Smooth muscle cell (in vitro differentiated cells): ENCODE results near the gene TXNL4B. TPM values are rescaled to one million over a fixed set of nuclear protein-coding genes. Genes with fewer than 3 reads are reported as not detected.

Experiments used
- DNase-seq: peaks from one replicate; lab custom pipeline; 2025; ENCODE audit not compliant: unreplicated experiment; lab: John Stamatoyannopoulos, UW
- H2AFZ ChIP-seq: fragments of 200-600 bp; sonication (generic); 2 replicates; pipeline ENCODE4 v1.6.0; 2016; ENCODE audit warnings: antibody characterized with exemption, low read depth, mild to moderate bottlenecking
- H3F3A ChIP-seq: fragments of 200-600 bp; sonication (generic); 2 replicates; pipeline ENCODE4 v1.6.0; 2017; ENCODE audit warnings: antibody characterized with exemption, low read depth
- H3K27ac ChIP-seq: fragments of 200-600 bp; sonication (generic); 2 replicates; pipeline ENCODE4 v1.5.1; 2016; ENCODE audit warnings: low read depth, mild to moderate bottlenecking
- H3K27me3 ChIP-seq: fragments of 200-600 bp; sonication (generic); 2 replicates; pipeline ENCODE4 v1.6.1; 2016; ENCODE audit warnings: low read depth, mild to moderate bottlenecking
- H3K36me3 ChIP-seq: fragments of 200-600 bp; sonication (generic); 2 replicates; pipeline ENCODE4 v1.5.1; 2016; ENCODE audit warnings: low read depth
- H3K4me1 ChIP-seq: fragments of 200-600 bp; sonication (generic); 2 replicates; pipeline ENCODE4 v1.5.1; 2016; ENCODE audit warnings: low read depth
- H3K4me2 ChIP-seq: fragments of 200-600 bp; sonication (generic); 2 replicates; pipeline ENCODE4 v1.6.0; 2016; ENCODE audit warnings: mild to moderate bottlenecking
- H3K4me3 ChIP-seq: fragments of 200-600 bp; sonication (generic); 2 replicates; pipeline ENCODE4 v1.5.1; 2016; ENCODE audit warnings: mild to moderate bottlenecking
- H3K79me2 ChIP-seq: fragments of 200-600 bp; sonication (generic); 2 replicates; pipeline ENCODE4 v1.6.0; 2016; ENCODE audit warnings: low read depth, mild to moderate bottlenecking
- H3K9ac ChIP-seq: fragments of 200-600 bp; sonication (generic); 2 replicates; pipeline ENCODE4 v1.6.0; 2016; ENCODE audit warnings: low read depth
- H3K9me3 ChIP-seq: fragments of 200-600 bp; sonication (generic); replicated peaks from 2 replicates; pipeline ENCODE4 v1.5.1; 2016; ENCODE audit warnings: low read depth
- H4K20me1 ChIP-seq: fragments of 200-600 bp; sonication (generic); 2 replicates; pipeline ENCODE4 v1.6.0; 2016; ENCODE audit warnings: low read depth
- CTCF ChIP-seq: fragments of 200-600 bp; sonication (generic); IDR thresholded peaks from 2 replicates; pipeline ENCODE4 v1.5.1; 2017; ENCODE audit warnings: borderline replicate concordance, mild to moderate bottlenecking, antibody characterized with exemption; ENCODE audit not compliant: insufficient read depth, poor library complexity, severe bottlenecking
- WGBS: methylation state at CpG from one replicate; pipeline ENCODE4 v1.1.7; 2016; ENCODE audit warnings: low lambda C conversion rate; 5-methylcytosine and 5-hydroxymethylcytosine counted together
- polyA plus RNA-seq: library from polyadenylated mRNA; unstranded; fragments of >200 nt; fragmentation: Nextera tagmentation; extraction: Ambion mirVana; gene quantifications from 2 replicates; pipeline ENCODE4 v1.2.1, GENCODE V29; 2016
- total RNA-seq: library from RNA; depleted of rRNA; stranded (reverse); fragments of >200 nt; gene quantifications from 2 replicates; pipeline ENCODE4 v1.2.3, GENCODE V29; 2014

Gene TXNL4B
- total and polyA plus RNA-seq, 2 experiments from 2014 or later, result 8.4 to 10.5 TPM

GRCh38 chr16:72049110-72049509 lies 44.3 kb downstream of the TXNL4B start:
- no peaks in the 10 kb centered on the region for H3K27me3 ChIP-seq
- no peaks in the 10 kb centered on the region for H3K4me1 ChIP-seq
- no peak overlapping the region for H2AFZ ChIP-seq
- no peak for TF ChIP-seq CTCF
- H3K27ac ChIP-seq, result no peak overlapping the region
- no peak overlapping the region for H3K9ac ChIP-seq
- H4K20me1 ChIP-seq, result no peaks in the 10 kb centered on the region
- no peaks in the 10 kb centered on the region for H3K79me2 ChIP-seq
- no peak for DNase-seq
- H3K4me2 ChIP-seq, result no peak overlapping the region
- no peak overlapping the region for H3K4me3 ChIP-seq
- no peaks in the 10 kb centered on the region for H3K36me3 ChIP-seq
- no peaks in the 10 kb centered on the region for H3K9me3 ChIP-seq
- H3F3A ChIP-seq, result no peaks in the 10 kb centered on the region

- Histone ChIP-seq H3F3A (no peaks in the 10 kb centered on the region), H3K9me3 (no peaks in the 10 kb centered on the region), H3K9ac (no peak overlapping the region), H3K4me1 (no peaks in the 10 kb centered on the region), H3K4me2 (no peak overlapping the region), H3K27me3 (no peaks in the 10 kb centered on the region), H3K27ac (no peak overlapping the region), H3K36me3 (no peaks in the 10 kb centered on the region), H2AFZ (no peak overlapping the region), H3K79me2 (no peaks in the 10 kb centered on the region), H4K20me1 (no peaks in the 10 kb centered on the region), H3K4me3 (no peak overlapping the region)
- DNase-seq, result no peak
- WGBS, result 96% methylated on average over 2 of the region's 2 CpGs
- TF ChIP-seq CTCF, result no peak
These were observed 48.5 kb downstream of the TXNL4B start for GRCh38 chr16:72044825-72045359.

- H3K27me3 ChIP-seq, result no peaks in the 10 kb centered on the region
- no peak overlapping the region for H3K4me3 ChIP-seq
- H3K79me2 ChIP-seq, result no peaks in the 10 kb centered on the region
- WGBS, result 80% methylated on average over 6 of the region's 6 CpGs
- H3K9me3 ChIP-seq, result no peaks in the 10 kb centered on the region
- no peak for TF ChIP-seq CTCF
- no peaks in the 10 kb centered on the region for H3K36me3 ChIP-seq
- H2AFZ ChIP-seq, result no peak overlapping the region
- H3K9ac ChIP-seq, result no peak overlapping the region
- H3K4me1 ChIP-seq, result no peaks in the 10 kb centered on the region
- no peak for DNase-seq
- H3K27ac ChIP-seq, result no peak overlapping the region
- no peaks in the 10 kb centered on the region for H4K20me1 ChIP-seq
- H3K4me2 ChIP-seq, result no peak overlapping the region
- no peaks in the 10 kb centered on the region for H3F3A ChIP-seq
These were observed 49.1 kb downstream of the TXNL4B start for GRCh38 chr16:72044296-72044695.

GRCh38 chr16:72043539-72043938 lies 49.9 kb downstream of the TXNL4B start:
- Histone ChIP-seq H3K27me3 (no peaks in the 10 kb centered on the region), H3K36me3 (no peaks in the 10 kb centered on the region), H3K4me3 (no peak overlapping the region), H3K79me2 (no peaks in the 10 kb centered on the region), H3K9me3 (no peaks in the 10 kb centered on the region), H3K9ac (no peak overlapping the region), H2AFZ (no peak overlapping the region), H3K4me2 (no peak overlapping the region), H3F3A (no peaks in the 10 kb centered on the region), H4K20me1 (no peaks in the 10 kb centered on the region), H3K4me1 (no peaks in the 10 kb centered on the region), H3K27ac (no peak overlapping the region)
- no peak for DNase-seq
- 94% methylated on average over 1 of the region's 1 CpG for WGBS
- TF ChIP-seq CTCF, result no peak
